ENCODE data around the gene DNM3.

DNA sequence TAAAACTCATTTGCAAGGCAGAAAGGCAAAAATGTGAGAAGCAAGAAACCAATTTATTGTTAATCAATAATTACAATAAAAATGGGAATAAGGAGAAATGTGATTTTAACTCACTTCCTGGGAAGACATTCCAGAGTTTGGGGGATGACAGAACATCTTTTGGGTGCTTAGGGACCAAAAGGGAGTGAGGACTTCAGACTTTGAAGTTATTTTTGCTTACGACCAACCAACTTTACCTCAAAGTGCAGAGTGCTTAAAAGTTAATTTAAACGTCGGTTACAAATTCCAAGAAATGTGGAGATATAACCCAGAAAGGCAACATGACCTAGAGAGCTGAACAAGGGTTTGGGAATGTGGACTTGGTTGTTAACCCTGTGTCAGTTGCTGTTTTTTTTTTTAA is 344.7 kb downstream of the DNM3 start:
- TF ChIP-seq, protein P1, sequence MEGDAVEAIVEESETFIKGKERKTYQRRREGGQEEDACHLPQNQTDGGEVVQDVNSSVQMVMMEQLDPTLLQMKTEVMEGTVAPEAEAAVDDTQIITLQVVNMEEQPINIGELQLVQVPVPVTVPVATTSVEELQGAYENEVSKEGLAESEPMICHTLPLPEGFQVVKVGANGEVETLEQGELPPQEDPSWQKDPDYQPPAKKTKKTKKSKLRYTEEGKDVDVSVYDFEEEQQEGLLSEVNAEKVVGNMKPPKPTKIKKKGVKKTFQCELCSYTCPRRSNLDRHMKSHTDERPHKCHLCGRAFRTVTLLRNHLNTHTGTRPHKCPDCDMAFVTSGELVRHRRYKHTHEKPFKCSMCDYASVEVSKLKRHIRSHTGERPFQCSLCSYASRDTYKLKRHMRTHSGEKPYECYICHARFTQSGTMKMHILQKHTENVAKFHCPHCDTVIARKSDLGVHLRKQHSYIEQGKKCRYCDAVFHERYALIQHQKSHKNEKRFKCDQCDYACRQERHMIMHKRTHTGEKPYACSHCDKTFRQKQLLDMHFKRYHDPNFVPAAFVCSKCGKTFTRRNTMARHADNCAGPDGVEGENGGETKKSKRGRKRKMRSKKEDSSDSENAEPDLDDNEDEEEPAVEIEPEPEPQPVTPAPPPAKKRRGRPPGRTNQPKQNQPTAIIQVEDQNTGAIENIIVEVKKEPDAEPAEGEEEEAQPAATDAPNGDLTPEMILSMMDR (IDR thresholded peaks at IDR 0.05; ENCODE audit: low read length), result no peak
- TF ChIP-seq EZH2 (IDR thresholded peaks at IDR 0.05; ENCODE audit: borderline replicate concordance, low read length), result no peak

Data from OCI-LY1 (cell line).